Stimulated activated naive CD8-positive, alpha-beta T cell treated with anti-CD3 and anti-CD28 coated beads, Interleukin-15, Interleukin-2, amounts not matched to agents 100 ng/mL and 50 ng/mL, for 24 hours (primary cell): Measurements from ENCODE around the gene RALY.

Source experiments
- H3K27ac Mint-ChIP-seq: one replicate; pipeline ENCODE4 v1.8.0; 2021; ENCODE audit warnings: mild to moderate bottlenecking, mixed read lengths
- H3K27me3 Mint-ChIP-seq: one replicate; pipeline ENCODE4 v1.8.0; 2021; ENCODE audit warnings: mixed read lengths
- H3K36me3 Mint-ChIP-seq: one replicate; pipeline ENCODE4 v1.8.0; 2021; ENCODE audit warnings: low read depth, mixed read lengths
- H3K4me1 Mint-ChIP-seq: one replicate; pipeline ENCODE4 v1.8.0; 2021; ENCODE audit warnings: low read depth, mixed read lengths
- H3K4me3 Mint-ChIP-seq: one replicate; pipeline ENCODE4 v1.8.0; 2021; ENCODE audit warnings: mild to moderate bottlenecking, mixed read lengths
- H3K9me3 Mint-ChIP-seq: one replicate; pipeline ENCODE4 v1.8.0; 2021; ENCODE audit warnings: mixed read lengths

Gene RALY

GRCh38 chr20:34084227-34084923 lies 90.7 kb downstream of the RALY start:
- no peaks in the 10 kb centered on the region for H3K9me3 Mint-ChIP-seq
- H3K4me1 Mint-ChIP-seq, result peaks cover 6% of the 10 kb centered on the region
- H3K27me3 Mint-ChIP-seq, result no peaks in the 10 kb centered on the region
- peaks cover 66% of the 10 kb centered on the region for H3K36me3 Mint-ChIP-seq
- H3K27ac Mint-ChIP-seq, result peak overlapping the region; percentile 28
- no peak overlapping the region for H3K4me3 Mint-ChIP-seq

GRCh38 chr20:34085544-34086040 lies 91.9 kb downstream of the RALY start:
- Mint-ChIP-seq H3K27ac (peak overlapping the region; percentile 15), H3K4me3 (no peak overlapping the region), H3K4me1 (peaks cover 6% of the 10 kb centered on the region), H3K9me3 (no peaks in the 10 kb centered on the region), H3K27me3 (no peaks in the 10 kb centered on the region), H3K36me3 (peaks cover 74% of the 10 kb centered on the region)

- Mint-ChIP-seq H3K4me3 (no peak overlapping the region), H3K27ac (peak overlapping the region; percentile 67)
These were observed 94.8 kb downstream of the RALY start for GRCh38 chr20:34088305-34089174.

DNA sequence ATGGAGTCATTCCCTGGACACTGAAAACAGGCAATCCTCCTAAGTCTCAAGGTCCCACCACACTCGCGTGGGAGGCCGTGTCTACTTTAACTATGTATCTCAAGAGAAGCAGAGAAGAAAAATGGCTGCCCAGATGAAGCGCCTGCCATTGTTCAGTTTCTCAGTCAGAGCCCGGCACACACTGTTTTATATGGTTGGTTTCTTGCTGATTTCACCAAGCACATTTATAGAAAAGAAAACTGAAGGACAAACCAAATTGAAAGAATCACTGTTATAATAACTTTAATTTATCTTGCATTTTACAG lies 95.4 kb downstream of the RALY start:
- Mint-ChIP-seq H3K4me3 (no peak overlapping the region), H3K27ac (peak overlapping the region; percentile 36), H3K9me3 (no peaks in the 10 kb centered on the region), H3K4me1 (peaks cover 6% of the 10 kb centered on the region), H3K27me3 (no peaks in the 10 kb centered on the region), H3K36me3 (peaks cover 87% of the 10 kb centered on the region)

More at GRCh38 chr20:34088305-34089174, 94.8 kb downstream of the RALY start:
- Mint-ChIP-seq H3K27me3 (no peaks in the 10 kb centered on the region), H3K36me3 (peaks cover 87% of the 10 kb centered on the region), H3K9me3 (no peaks in the 10 kb centered on the region), H3K4me1 (peaks cover 6% of the 10 kb centered on the region)

- Mint-ChIP-seq H3K27me3 (no peaks in the 10 kb centered on the region), H3K9me3 (no peaks in the 10 kb centered on the region), H3K27ac (peak overlapping the region; percentile 49), H3K4me3 (no peak overlapping the region), H3K36me3 (peaks cover 82% of the 10 kb centered on the region), H3K4me1 (peaks cover 6% of the 10 kb centered on the region)
These were observed 96.1 kb downstream of the RALY start for GRCh38 chr20:34089655-34090345.

- peaks cover 6% of the 10 kb centered on the region for H3K4me1 Mint-ChIP-seq
- no peaks in the 10 kb centered on the region for H3K27me3 Mint-ChIP-seq
These were observed 96.9 kb downstream of the RALY start for GRCh38 chr20:34090645-34091044.

DNA sequence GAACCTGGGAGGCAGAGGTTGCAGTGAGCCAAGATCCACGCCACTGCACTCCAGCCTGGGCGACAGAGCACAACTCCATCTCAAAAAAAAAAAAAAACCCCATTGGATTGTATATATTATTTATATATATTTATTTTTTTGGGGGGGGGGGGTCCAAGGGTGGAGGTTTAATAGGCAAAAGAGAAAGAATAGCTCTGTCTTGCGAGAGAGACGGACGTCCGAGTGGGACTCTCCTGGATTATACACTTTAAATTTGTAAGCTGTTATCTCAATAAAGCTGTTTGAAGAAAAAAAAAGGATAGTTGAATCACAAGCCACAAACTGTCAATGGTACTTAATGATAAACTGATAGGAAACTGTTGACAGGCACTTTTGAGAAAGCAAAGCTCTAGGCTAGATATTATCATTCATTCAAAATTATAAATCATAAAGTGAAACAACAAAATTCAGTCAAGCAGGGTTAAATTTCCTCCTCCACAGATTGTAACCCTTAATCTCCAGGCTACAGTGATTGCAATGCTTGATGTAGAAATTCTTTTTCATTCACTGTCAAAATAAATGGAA lies 98.0 kb downstream of the RALY start:
- no peaks in the 10 kb centered on the region for H3K27me3 Mint-ChIP-seq

More at GRCh38 chr20:34090645-34091044, 96.9 kb downstream of the RALY start:
- Mint-ChIP-seq H3K4me3 (no peak overlapping the region), H3K9me3 (no peaks in the 10 kb centered on the region), H3K36me3 (peaks cover 78% of the 10 kb centered on the region), H3K27ac (peak overlapping the region; percentile 19)

GRCh38 chr20:34093895-34094294 lies 100.2 kb downstream of the RALY start:
- H3K27ac Mint-ChIP-seq, result peak overlapping the region; percentile 37
- no peaks in the 10 kb centered on the region for H3K27me3 Mint-ChIP-seq
- H3K4me3 Mint-ChIP-seq, result no peak overlapping the region
- H3K36me3 Mint-ChIP-seq, result peaks cover 79% of the 10 kb centered on the region
- peaks cover 4% of the 10 kb centered on the region for H3K4me1 Mint-ChIP-seq
- no peaks in the 10 kb centered on the region for H3K9me3 Mint-ChIP-seq

More for the DNA sequence above, 98.0 kb downstream of the RALY start:
- Mint-ChIP-seq H3K9me3 (no peaks in the 10 kb centered on the region), H3K27ac (no peak overlapping the region), H3K4me1 (peaks cover 6% of the 10 kb centered on the region), H3K36me3 (peaks cover 82% of the 10 kb centered on the region), H3K4me3 (no peak overlapping the region)

DNA sequence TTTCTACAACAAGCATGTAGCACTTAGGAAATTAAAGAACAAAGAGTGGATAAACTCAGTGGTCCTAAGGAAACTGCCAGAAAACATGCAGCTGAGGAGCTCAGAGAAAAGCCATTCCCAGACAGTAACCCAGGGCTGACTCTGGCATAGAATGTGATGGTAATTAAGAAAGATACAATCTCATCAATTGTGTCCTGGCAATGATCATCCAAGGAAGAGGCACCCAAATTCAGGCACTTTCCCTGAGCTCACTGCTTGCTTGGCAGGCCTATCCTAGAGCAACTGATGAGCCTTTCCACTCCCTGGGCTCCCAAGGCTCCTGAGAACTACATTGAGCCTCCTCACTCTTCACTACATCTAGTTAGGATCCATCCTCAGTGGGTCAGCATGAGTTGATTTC lies 102.1 kb downstream of the RALY start:
- no peaks in the 10 kb centered on the region for H3K27me3 Mint-ChIP-seq
- peaks cover 79% of the 10 kb centered on the region for H3K36me3 Mint-ChIP-seq
- no peaks in the 10 kb centered on the region for H3K9me3 Mint-ChIP-seq
- H3K4me3 Mint-ChIP-seq, result no peak overlapping the region
- H3K27ac Mint-ChIP-seq, result no peak overlapping the region
- peaks cover 8% of the 10 kb centered on the region for H3K4me1 Mint-ChIP-seq

DNA sequence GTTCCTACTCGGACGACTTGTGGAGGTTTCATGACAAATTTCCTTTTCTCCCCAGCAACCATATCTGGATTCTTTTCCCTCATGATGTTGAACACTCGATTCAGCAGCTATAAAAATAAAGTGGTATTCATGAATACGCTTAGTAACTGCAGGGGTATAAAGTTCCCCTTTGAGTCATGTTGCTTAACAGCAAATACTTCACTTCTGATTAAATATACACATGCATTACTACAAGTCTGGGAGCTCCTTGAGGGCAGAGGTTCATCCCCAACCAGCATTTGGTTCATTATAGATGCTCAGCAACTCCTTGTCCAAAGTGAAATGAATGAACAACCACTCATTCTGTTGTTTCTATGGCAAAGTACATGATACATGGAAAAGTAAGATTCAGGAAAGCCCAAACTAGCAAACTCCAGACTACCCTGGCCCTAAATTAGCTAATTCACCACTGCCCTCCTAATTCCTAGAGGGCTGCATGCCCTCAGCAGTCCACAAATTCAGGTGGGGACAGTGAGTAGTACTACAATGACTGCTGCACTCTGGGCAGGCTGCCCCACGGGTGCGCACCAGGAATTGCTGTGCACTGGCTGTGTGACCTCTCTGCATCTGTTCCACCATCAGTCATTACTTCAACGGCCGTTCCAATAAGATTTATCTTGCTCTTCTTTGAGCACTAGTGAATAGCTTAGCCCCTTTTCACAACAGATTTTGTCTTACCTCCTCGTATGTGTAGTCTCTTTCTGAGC lies 103.2 kb downstream of the RALY start:
- Mint-ChIP-seq H3K27ac (peak overlapping the region; percentile 66), H3K36me3 (peaks cover 82% of the 10 kb centered on the region), H3K4me1 (peaks cover 11% of the 10 kb centered on the region), H3K9me3 (no peaks in the 10 kb centered on the region), H3K4me3 (no peak overlapping the region), H3K27me3 (no peaks in the 10 kb centered on the region)

GRCh38 chr20:34098570-34098969 lies 104.9 kb downstream of the RALY start:
- Mint-ChIP-seq H3K9me3 (no peaks in the 10 kb centered on the region), H3K4me3 (no peak overlapping the region), H3K36me3 (peaks cover 82% of the 10 kb centered on the region), H3K27ac (no peak overlapping the region), H3K27me3 (no peaks in the 10 kb centered on the region), H3K4me1 (peaks cover 26% of the 10 kb centered on the region)

DNA sequence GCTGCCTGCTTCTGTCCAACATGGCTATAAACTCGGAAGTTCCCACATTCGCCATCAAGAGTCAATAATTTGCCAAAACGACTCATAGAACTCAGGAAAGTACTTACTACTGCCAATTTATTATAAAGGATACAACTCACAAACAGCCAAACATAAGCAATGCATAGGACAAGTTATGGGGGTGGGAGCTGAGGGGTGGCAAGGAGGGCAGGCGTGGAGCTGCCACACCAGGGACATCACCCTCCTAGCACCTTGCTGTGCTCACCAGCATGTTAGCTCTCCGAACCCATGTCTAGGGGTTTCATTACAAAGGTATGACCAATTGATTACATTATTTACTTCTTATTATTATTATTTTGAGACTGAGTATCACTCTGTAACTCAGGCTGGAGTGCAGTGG lies 106.0 kb downstream of the RALY start:
- Mint-ChIP-seq H3K9me3 (no peaks in the 10 kb centered on the region), H3K27ac (peak overlapping the region; percentile 70), H3K36me3 (peaks cover 84% of the 10 kb centered on the region), H3K4me3 (no peak overlapping the region), H3K27me3 (no peaks in the 10 kb centered on the region), H3K4me1 (peaks cover 33% of the 10 kb centered on the region)

- Mint-ChIP-seq H3K27ac (peak overlapping the region; percentile 21), H3K4me1 (peaks cover 42% of the 10 kb centered on the region), H3K4me3 (no peak overlapping the region), H3K36me3 (peaks cover 92% of the 10 kb centered on the region), H3K9me3 (no peaks in the 10 kb centered on the region), H3K27me3 (no peaks in the 10 kb centered on the region)
These were observed 106.9 kb downstream of the RALY start for GRCh38 chr20:34100576-34100975.

DNA sequence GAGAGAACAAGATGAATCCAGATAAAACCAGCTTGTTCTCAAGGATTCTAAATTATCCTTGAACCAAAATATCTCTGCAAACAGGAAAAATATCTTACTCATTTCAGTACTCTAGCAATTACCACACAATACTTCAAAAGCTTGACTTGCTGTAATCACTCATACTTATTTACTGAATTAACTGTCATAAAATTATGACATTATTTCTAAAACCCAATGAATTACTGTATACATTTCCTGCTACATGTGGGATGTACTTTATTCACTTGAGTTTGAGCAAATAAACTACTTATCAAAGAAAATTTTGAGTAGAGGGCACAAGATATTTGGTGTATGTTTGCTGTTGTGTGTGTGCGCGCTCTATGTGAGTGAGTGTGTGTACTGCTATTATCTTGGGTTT lies 108.6 kb downstream of the RALY start:
- H3K36me3 Mint-ChIP-seq, result peaks cover 88% of the 10 kb centered on the region
- H3K9me3 Mint-ChIP-seq, result no peaks in the 10 kb centered on the region
- H3K4me1 Mint-ChIP-seq, result peaks cover 57% of the 10 kb centered on the region
- no peak overlapping the region for H3K4me3 Mint-ChIP-seq
- no peaks in the 10 kb centered on the region for H3K27me3 Mint-ChIP-seq
- peak overlapping the region; percentile 66 for H3K27ac Mint-ChIP-seq
